Measurements from ENCODE around the gene ULK3.

The ULK3 gene

DNA sequence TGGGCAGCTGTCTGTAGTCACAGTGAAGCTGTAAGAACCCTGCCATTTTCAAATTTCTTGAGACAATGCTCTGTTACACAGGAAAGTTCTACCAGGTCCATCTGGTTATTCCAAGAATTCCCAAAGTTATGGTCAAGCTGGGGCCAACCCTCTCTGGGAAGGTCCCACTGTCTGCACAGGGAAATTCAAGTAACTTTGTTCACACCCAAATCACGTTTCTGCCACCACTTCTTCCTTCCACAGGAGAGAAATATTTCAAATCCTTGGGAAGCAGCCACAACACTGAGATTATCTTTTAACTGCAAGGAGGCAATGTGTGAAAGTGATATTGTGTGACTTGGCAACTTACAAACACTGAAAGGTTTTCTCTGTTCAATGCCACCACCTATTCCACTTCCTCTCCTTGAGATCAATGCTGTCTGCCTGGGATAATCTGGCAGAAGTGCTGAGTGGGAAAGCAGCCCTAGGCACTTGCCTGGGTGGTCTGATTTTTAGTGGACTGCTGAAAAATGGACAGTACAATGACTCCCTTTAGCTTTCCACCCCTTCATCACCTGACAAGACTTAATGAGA, 24.6 kb upstream of the ULK3 start:
- peak; percentile 69 for DNase-seq

GRCh38 chr15:74866090-74866489, 23.1 kb upstream of the ULK3 start:
- DNase-seq = no peak

GRCh38 chr15:74865316-74865715, 22.4 kb upstream of the ULK3 start:
- no peak for DNase-seq

DNA sequence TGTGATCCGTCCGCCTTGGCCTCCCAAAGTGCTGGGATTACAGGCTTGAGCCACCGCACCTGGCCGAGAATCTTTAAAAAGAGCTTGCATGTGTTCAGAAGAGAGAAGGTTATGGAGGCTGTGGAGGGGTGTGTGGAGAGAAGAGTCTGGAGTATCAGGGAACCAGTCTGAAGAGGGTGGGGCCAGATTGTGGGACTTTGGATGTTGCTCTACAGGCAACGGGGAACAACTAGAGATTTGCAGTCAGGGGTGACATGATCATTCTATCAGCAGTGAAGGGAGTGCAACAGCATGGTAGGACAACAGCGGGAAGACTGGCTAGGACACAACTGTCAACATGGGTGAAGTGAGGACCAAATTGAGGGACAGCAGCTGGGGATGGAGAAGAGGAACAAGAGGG, 21.3 kb upstream of the ULK3 start:
- no peak for DNase-seq

DNA sequence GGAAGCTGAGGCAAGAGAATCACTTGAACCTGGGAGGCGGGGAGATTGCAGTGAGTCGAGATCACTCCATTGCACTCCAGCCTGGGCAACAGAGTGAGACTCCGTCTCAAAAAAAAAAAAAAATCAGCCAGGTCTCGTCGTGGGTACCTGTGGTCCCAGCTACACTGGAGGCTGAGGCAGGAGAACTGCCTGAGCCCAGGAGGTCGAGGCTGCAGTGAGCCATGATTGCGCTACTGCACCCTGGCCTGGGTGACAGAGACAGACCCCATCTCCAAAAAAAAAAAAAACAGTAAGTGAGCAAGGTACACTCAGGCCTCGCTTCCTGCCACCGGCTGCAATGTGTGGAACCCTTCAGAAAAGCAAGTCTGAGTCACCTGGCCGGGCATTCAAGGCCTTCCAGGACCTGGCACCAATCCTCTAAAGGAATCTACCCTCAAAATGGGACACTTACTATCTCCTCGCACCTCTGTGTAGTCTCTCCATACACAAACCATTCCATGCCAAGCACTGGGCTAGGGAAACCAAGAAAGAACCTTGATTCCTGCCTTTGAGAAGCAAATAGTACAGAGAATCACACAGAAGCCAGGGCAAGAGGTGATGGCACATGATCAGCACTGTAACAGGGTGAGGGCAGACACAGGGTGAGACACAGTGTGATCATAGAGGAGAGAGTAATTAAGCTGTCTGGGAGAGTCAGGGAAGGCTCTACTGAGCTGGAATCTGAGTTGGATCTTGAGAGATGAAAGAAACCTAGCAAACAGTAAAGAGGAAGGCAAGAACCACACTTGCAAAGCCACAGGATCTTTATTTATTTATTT, 20.5 kb upstream of the ULK3 start:
- no peak for DNase-seq

- no peak for DNase-seq
Observed at GRCh38 chr15:74858369-74858740, 15.4 kb upstream of the ULK3 start.

DNA sequence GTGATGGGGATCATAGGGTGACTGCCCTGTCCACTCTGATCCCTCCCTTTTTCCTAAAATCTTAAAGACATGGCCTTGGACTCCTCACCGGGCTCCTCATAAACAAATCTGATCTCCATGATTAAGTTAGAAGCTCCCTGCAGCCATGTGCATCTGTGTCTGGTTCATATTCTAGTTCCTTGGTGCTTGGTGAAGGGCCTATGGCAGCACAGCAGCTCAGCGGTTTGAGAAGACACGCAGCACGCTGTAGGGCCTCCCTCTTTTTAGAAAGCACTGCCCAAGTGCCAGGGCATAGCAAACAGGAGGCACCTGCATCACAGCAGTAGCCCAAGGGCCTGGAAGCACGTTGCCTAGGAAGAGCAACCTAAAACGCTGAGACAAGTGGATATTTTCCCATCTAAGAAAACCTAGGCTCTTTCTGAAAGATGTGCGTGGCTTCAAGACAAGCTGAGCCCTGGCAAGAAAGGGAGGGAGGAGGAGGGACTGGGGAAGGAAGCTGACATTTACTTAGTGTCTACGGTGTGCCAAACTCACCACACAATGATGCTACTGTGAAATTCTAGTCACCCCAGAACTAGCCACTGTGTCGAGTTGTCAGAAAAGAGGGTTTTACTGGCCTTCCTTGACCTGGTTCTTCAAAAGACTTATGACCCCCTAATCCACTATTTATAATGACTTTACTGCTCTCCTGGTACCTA, 14.9 kb upstream of the ULK3 start:
- DNase-seq = no peak

- peak; percentile 54 for DNase-seq
Observed at GRCh38 chr15:74857082-74857655, 14.2 kb upstream of the ULK3 start.

DNA sequence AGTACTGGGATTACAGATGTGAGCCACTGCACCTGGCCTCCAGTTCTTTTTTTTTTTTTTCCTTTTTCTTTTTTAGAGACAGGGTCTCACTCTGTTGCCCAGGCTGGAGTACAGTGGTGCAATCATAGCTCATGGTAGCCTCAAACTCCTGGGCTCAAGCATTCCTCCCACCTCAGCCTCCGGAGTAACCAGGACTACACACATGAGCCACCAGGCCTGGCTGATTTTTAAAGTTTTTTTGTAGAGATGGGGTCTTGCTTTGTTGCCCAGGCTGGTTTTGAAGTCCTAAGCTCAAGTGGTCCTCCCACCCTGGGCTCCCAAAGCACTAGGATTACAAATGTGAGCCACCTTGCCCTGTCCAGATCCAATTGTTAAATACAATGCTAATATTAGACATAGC, 13.6 kb upstream of the ULK3 start:
- DNase-seq = no peak

DNA sequence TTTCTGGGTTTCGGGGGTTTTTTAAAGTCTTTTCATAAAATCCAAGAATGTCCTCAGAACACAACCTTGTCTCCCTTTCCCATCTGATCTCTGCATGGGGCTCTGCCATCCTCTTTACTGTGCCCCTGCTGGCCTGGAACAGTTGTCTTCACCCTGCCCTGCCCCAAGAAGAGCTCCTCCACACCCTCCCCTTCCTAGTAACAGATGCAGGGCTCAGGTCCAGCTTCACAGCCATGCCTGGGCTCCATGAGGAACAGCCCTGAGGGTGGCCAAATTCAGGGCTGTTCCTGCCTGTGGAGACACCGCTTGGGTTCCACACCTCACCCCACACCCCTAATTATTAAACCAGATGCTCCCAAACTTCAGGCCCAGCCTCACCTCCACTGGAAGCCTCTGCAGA, 12.9 kb upstream of the ULK3 start:
- DNase-seq = no peak

GRCh38 chr15:74854453-74855022, 11.6 kb upstream of the ULK3 start:
- DNase-seq = no peak

- DNase-seq = no peak
Observed at GRCh38 chr15:74851960-74852359, 9.0 kb upstream of the ULK3 start.

DNA sequence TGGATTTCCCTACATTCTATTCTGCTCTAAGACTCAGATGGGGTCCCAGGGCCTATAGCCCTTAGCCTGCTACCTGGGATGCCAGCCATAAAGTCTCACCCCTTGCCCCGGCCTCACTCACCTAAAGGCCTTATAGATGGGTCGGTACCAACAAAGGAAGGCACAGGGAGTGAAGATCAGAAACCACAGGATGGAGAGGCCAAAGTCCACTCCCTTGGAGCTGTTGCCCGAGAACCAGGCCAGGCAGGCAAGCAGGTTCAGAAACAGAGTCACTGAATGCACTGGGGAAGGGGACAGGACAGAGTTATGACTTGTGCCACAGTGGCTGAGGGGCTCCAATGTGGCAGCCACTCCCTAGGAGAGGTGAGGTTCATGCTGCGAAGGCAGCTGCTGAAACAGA, 7.4 kb upstream of the ULK3 start:
- no peak for DNase-seq

DNA sequence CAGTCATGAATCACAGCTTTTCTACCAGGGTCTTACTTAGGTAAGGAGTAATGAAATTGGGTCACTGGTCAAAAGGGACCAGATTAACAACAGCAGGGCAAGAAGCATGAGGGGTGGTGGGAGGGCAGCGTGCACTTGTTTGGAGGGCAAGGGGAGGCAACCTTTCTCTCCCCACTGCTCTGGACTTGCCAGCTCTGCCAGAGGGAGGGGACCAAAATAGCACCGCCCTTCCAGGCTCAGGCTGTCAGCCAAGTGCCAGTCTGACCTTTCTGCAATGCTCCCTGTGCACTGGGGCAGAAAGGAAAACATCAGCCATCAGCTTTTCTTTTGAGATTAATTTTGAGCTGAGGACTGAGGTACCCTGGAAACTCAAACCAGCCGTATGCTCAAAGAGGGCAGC, 4.5 kb upstream of the ULK3 start:
- DNase-seq = peak; percentile 45

DNA sequence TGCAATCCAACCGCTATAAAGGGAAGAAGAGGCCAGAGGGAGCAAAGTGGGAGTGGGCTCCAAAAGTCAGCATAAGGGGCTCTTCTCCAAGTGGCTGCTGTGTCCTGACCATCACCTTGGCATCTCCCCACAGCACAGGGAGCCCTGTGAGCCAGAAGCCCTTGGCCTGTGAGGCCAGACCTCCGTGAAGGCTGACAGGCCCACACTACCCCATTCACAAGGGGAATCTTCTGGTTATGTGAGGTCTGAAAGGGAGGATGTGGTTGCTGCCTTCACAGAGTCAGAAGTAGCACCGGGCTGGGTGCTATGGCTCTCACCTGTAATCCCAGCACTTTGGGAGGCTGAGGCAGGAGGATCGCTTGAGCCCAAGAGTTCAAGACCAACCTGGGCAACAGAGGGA, 2.6 kb upstream of the ULK3 start:
- peak; percentile 19 for DNase-seq

GRCh38 chr15:74845208-74845568, 2.2 kb upstream of the ULK3 start:
- peak; percentile 76 for DNase-seq

GRCh38 chr15:74844319-74845207, 1.6 kb upstream of the ULK3 start:
- DNase-seq = peak; percentile 12

DNA sequence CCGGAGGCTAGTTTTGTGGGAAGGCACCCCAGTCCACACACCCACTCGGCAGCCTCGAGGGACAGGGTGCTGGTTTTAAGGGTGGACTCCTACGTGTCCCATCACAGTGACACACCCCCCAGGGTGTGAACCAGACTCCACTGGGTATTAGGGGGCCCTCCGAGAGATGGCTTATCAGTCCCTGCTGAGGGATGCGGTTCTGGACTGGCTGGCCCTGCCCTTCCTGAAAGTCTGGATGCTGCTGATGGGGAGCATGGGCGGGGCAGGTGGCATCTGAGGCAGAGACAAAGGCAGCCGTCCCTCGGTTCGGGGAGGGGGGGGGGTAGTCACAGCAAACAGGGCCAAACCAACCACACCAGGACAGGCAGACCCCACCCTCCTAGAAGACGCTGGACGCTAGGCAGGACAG, 939 bp upstream of the ULK3 start:
- peak; percentile 95 for DNase-seq

DNA sequence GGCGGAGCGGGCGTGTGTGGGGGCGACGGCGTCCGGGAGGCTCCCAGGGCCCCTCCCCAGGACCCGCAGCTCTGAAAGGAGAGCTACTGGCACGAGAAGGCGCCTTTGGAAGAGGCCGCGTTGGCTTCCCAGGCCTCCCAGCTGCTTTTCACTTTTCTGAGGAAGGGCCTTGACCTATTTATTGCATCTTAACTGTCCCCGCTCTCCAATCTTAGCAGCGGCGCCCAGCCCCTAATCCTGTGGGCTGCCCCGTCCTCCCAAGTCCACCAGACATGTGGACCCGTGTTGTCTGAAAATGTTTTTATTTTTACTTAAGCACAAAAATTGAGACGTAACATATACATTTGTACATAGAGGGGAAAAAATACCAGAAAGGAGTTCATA, 481 bp upstream of the ULK3 start:
- DNase-seq = no peak

- DNase-seq = no peak
Observed at GRCh38 chr15:74841891-74842373, 1.0 kb downstream of the ULK3 start.

DNA sequence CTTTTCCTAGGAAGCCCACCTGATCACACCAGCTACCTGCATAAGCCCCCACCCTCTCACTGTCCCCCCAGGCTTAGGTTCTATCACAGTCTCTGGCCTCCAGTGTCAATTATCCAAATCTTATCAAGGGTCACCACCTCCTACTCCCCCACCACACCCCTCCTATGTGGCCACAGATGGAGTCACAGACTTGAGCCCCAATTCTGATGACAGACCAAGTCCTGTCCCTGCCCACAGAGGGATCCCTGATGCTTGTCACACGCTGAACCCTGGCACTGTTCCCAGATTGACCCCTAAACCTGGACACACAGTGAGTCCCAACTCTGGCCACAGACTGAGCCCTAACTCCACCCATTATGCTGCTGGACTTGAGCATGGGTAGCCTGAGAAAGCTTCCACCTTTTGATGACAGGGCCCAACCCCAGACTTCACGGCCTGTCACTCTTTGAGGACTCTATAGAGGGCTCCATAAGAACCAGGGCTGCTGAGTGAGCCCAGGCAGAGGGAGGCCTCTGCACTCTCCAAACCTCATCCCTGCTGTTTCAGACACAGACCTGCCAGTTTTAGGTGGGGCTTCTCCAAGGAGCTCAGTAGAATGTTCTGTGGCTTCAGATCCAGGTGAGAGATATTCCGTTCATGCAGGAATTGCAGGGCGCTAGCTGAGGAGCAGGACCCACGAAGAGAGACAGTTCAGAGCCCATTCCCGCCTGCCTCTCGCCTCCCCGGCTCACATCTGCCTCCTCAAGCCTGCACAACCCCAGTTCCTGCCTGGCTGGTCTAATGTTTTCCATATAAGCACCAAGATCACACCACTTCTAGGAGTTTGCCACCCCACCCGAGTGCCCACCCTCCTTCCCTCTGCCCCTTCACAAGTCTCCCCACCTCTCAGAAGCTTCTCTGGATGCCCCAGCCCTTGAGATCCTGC, 1.8 kb downstream of the ULK3 start:
- DNase-seq = peak; percentile 36

All from hematopoietic multipotent progenitor cell treated with erythropoietin and hydrocortisone succinate and interleukin-3 and kit ligand, for 8 days (in vitro differentiated cells).